ENCODE data around the gene WDR19. TPM values are rescaled to one million over a fixed set of nuclear protein-coding genes. Genes with fewer than 3 reads are reported as not detected.
A peak's percentile ranks its signal among the peaks of the same experiment; 100 is the strongest.
"Not testable (repeated sequence)": the region's sequence is repeated elsewhere in the genome, so short reads cannot be mapped to it uniquely, and the experiment has no call there.

Gene WDR19
- 10 to 100 TPM; 15.6 to 32.6 (median 20.4) TPM for polyA plus RNA-seq (ENCODE audit: insufficient read length in 10 of 10)
- long read RNA-seq, donor 1, full-length matches to known transcripts = 2 of 2 reads
- long read RNA-seq, donor 1, partial matches to known transcripts = 0 of 2 reads
- long read RNA-seq, donor 1, other reads (novel, unspliced or antisense) = 0 of 2 reads
- long read RNA-seq, donor 2 = 0 reads
- long read RNA-seq, donor 3 = 0 reads
- long read RNA-seq, donor 4, full-length matches to known transcripts = 1 of 1 reads
- long read RNA-seq, donor 4, partial matches to known transcripts = 0 of 1 reads
- long read RNA-seq, donor 4, other reads (novel, unspliced or antisense) = 0 of 1 reads
- long read RNA-seq, donor 5 = 0 reads
- long read RNA-seq, donor 6, full-length matches to known transcripts = 1 of 1 reads
- long read RNA-seq, donor 6, partial matches to known transcripts = 0 of 1 reads
- long read RNA-seq, donor 6, other reads (novel, unspliced or antisense) = 0 of 1 reads
- long read RNA-seq, donor 7, partial matches to known transcripts = 0 of 3 reads
- long read RNA-seq, donor 7, other reads (novel, unspliced or antisense) = 0 of 3 reads
- long read RNA-seq, donor 8, partial matches to known transcripts = 0 of 1 reads
- long read RNA-seq, donor 8, other reads (novel, unspliced or antisense) = 0 of 1 reads
- long read RNA-seq, donor 9 = 0 reads

- DNase-seq = peak; percentile 99 to 100 (median 100)
These were observed at the start of gene WDR19 for GRCh38 chr4:39181905-39182638. Gene WDR19, plus strand, starts transcription at chr4:39182529. Its CDS starts 29 bp downstream, at chr4:39182558.

- no peak for DNase-seq
These were observed 48.7 kb upstream of the WDR19 start for GRCh38 chr4:39133623-39134022.

- no peak for DNase-seq
These were observed 47.5 kb upstream of the WDR19 start for GRCh38 chr4:39134683-39135306.

GRCh38 chr4:39138227-39138626 is 44.1 kb upstream of the WDR19 start:
- DNase-seq = not testable (repeated sequence)

- DNase-seq = peak in 1 of 3 donors; percentile 8
These were observed 36.1 kb upstream of the WDR19 start for GRCh38 chr4:39146211-39146610.

- no peak for DNase-seq
These were observed 28.3 kb upstream of the WDR19 start for GRCh38 chr4:39154009-39154408.

- no peak for DNase-seq
These were observed 24.8 kb upstream of the WDR19 start for GRCh38 chr4:39157520-39157919.

GRCh38 chr4:39166177-39166576 is 16.2 kb upstream of the WDR19 start:
- no peak for DNase-seq

GRCh38 chr4:39166669-39167068 is 15.7 kb upstream of the WDR19 start:
- DNase-seq = no peak

- no peak for DNase-seq
These were observed 12.9 kb upstream of the WDR19 start for GRCh38 chr4:39169426-39169825.

GRCh38 chr4:39170301-39170700 is 12.0 kb upstream of the WDR19 start:
- no peak for DNase-seq

- DNase-seq = no peak
These were observed 3.6 kb upstream of the WDR19 start for GRCh38 chr4:39178706-39179105.

GRCh38 chr4:39179681-39180080 is 2.6 kb upstream of the WDR19 start:
- DNase-seq = no peak

GRCh38 chr4:39180629-39181028 is 1.7 kb upstream of the WDR19 start:
- DNase-seq = not testable (repeated sequence)

- DNase-seq = peak in 1 of 3 donors; percentile 20
These were observed 817 bp upstream of the WDR19 start for GRCh38 chr4:39181520-39181904.

- DNase-seq = no peak
These were observed 19.6 kb downstream of the WDR19 start for GRCh38 chr4:39201963-39202362.

GRCh38 chr4:39204543-39204942 is 22.2 kb downstream of the WDR19 start:
- DNase-seq = no peak

GRCh38 chr4:39205000-39205399 is 22.7 kb downstream of the WDR19 start:
- DNase-seq = no peak

- no peak for DNase-seq
These were observed 23.1 kb downstream of the WDR19 start for GRCh38 chr4:39205476-39205875.

GRCh38 chr4:39227906-39228305 is 45.6 kb downstream of the WDR19 start:
- no peak for DNase-seq

GRCh38 chr4:39228377-39228776 is 46.0 kb downstream of the WDR19 start:
- DNase-seq = no peak

- DNase-seq = no peak
These were observed 48.1 kb downstream of the WDR19 start for GRCh38 chr4:39230462-39230861.

Data from muscle of back (tissue), 13 donors.